HUES6 (cell line): ENCODE results near the gene CD4.

ENCODE experiments used
- H3K27ac ChIP-seq: 2 replicates; pipeline ENCODE4 v1.7.0; 2013; ENCODE audit warnings: low read depth, mild to moderate bottlenecking, low read length, inconsistent platforms
- H3K27me3 ChIP-seq: 2 replicates; pipeline ENCODE4 v1.6.1; 2013; ENCODE audit warnings: low read length; ENCODE audit not compliant: control insufficient read depth, insufficient read depth
- H3K36me3 ChIP-seq: 2 replicates; pipeline ENCODE4 v1.6.1; 2013; ENCODE audit warnings: low read length; ENCODE audit not compliant: control insufficient read depth, insufficient read depth
- H3K4me1 ChIP-seq: 2 replicates; pipeline ENCODE4 v1.6.1; 2013; ENCODE audit warnings: low read length; ENCODE audit not compliant: control insufficient read depth, insufficient read depth
- H3K4me3 ChIP-seq: 2 replicates; pipeline ENCODE4 v1.5.1; 2013; ENCODE audit warnings: low read depth, low read length
- H3K9ac ChIP-seq: one replicate; pipeline ENCODE4 v1.6.1; 2013; ENCODE audit warnings: mild to moderate bottlenecking, low read length
- H3K9me3 ChIP-seq: 2 replicates; pipeline ENCODE4 v1.6.1; 2013; ENCODE audit warnings: low read depth, low read length; ENCODE audit not compliant: control insufficient read depth, insufficient read depth

Gene CD4

DNA sequence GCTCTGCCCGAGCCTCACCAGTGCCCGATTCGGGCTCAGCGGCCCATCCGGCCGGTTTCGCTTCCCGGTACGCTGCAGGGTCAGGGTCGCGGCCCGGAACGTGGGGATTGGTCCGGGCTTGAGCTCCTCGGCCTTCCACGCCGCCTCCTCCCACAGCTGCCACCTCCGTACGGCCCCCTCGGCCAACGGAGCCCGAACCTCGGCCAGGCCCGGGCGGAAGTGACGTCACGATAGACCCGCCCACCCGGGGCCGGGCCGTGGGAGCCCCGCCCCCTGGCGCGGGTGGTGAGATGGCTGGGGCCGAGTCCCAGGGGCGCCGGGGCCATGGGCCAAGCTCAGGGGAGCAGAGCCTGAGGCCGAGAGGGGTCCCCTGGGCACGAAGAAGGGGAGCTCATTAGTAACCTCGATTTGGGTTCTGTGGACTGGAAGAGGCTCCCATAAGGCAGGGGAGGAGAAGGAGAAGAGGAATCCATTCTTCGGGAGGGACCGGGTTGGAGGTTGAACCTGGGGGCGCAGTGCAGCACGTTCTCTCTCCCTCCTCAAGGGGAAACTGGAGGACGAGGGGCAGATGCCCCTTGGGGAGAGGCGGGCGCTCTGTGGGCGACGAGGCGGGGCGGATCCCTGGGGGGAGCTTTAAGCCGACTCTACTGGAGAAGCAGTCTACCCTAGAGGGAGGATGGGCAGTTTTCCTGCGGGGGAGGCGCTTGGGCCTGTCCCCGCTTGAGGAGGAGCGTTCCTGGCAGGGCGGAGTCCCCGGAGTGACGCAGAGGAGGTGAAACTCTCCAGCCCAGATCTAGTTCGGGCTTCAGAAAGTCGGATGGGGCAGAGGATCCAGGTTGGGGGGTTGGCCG, 36.2 kb upstream of the CD4 start, which contains the start of gene MLF2:
Gene MLF2 (minus strand): TSS at position 221 of the 851 bp plus-strand sequence. CDS start 807 bp downstream, outside the sequence.
- Histone ChIP-seq H3K9ac (peak within 1 kb of the TSS; percentile 98), H3K4me3 (peak within 1 kb of the TSS; percentile 88), H3K9me3 (no peaks in the 10 kb centered on the region), H3K4me1 (peaks cover 15% of the 10 kb centered on the region), H3K36me3 (peaks cover 40% of the 10 kb centered on the region), H3K27me3 (no peaks in the 10 kb centered on the region), H3K27ac (peak within 1 kb of the TSS; percentile 94)

DNA sequence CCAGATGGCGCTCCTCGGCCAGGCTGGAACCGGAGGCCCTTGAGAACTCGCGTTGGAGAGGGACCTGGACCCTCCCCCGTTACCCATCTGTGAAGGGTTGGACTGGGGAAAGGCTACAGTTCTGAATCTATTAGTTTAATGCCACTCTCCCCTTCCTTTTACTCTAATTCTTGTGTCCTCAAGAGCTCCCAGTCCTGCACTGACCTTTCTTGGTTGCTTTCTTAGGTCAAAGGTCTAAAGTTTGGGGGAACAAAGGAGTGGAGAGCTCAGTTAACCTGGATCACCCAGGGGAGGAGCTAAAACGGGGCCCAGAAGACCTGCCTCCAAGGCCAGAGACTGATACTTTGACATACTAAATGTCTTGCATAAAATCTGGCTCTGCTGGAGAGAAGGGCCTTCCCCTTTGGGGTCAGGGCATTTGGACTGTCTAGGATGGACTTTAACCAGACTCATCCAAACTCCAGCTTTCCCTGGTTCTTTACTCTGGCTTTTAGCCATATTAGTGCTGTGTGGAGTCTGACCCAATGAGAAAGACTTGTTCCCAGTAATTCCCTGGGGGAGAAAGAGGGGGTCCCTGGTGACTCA, 35.5 kb upstream of the CD4 start:
- Histone ChIP-seq H3K9ac (peak overlapping the region; percentile 5), H3K4me1 (peaks cover 21% of the 10 kb centered on the region)

DNA sequence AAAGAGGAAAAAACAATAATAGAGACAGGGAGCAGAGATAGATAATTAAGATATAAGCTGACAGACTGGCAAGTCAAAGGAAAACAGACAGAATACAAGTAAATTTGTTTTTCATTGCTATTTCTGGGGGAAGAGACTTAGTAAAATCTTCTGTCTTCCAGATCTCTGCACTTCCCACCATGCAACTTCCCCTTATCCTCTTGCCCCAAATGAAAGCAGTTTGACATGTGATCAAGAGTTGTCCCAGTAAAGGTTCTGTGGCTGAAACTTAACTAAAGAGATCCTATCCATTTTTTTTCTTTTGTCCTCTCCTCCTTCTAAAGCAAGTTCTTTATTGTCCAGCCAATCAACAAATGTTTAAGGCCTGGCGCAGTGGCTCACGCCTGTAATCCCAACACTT, 34.9 kb upstream of the CD4 start:
- Histone ChIP-seq H3K27ac (no peak overlapping the region), H3K9ac (no peak overlapping the region), H3K9me3 (no peaks in the 10 kb centered on the region), H3K4me3 (no peak overlapping the region), H3K27me3 (no peaks in the 10 kb centered on the region), H3K36me3 (peaks cover 27% of the 10 kb centered on the region), H3K4me1 (peaks cover 22% of the 10 kb centered on the region)

More for the DNA sequence above, 35.5 kb upstream of the CD4 start:
- Histone ChIP-seq H3K27me3 (no peaks in the 10 kb centered on the region), H3K36me3 (peaks cover 32% of the 10 kb centered on the region), H3K4me3 (peak overlapping the region; percentile 88), H3K27ac (no peak overlapping the region), H3K9me3 (no peaks in the 10 kb centered on the region)

DNA sequence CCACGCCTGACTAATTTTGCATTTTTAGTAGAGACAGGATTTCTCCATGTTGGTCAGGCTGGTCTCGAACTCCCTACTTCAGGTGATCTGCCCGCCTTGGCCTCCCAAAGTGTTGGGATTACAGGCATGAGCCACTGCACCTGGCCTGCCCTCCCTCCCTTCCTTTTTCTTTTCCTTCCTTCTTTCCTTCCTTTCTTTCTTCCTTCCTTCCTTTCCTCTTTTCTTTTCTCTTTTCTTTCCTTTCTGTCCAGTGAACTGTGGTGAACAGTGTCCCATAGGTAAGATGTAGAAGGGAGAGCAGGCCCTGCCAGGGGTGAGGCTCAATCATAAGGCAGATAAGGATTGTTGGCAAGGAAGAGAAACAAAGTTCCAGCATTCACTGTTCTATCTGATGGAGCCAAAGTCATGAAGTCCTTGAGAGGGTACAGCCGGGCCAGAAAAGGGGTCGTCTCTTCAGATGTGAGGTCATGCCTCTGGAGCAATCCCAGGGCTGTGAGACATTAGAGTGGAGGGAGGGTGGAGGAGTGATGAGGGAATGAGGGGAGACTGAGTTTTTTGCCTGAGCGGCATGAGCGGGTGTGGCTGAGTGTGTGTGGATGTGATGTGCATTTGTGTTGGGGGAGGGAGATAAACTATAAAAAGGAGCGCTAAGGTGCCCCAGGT, 32.2 kb upstream of the CD4 start:
- Histone ChIP-seq H3K9me3 (no peaks in the 10 kb centered on the region), H3K27ac (no peak overlapping the region), H3K9ac (no peak overlapping the region)

DNA sequence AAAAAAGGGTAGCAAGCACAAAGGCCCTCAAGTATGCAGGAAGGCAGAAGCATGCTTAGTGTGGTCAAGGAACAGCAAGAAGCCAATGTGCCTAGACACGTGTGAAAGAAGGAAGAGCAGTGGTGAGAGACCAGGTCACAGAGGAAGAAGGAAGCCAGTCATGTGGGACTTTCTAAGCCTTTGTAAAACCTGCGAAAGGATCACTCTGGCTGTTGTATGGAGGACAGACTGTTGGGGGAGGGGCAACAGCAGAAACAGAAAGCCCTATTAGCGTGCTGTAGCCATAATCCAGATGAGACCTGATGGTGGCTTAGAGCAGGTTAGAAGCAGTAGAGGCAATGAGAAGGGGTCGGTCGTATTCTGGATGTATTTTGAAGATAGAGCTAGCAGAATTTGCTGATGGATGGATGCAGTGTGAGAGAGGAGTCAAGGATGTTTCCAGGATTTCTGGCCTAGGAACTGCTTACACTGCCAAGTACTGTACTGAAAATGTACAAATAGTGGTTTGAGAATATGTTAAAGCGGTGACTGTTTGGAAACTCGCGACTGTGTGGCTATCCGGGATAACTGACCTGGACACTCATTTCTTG, 30.7 kb upstream of the CD4 start:
- no peak overlapping the region for H3K27ac ChIP-seq
- H3K4me3 ChIP-seq = no peak overlapping the region
- H3K36me3 ChIP-seq = no peaks in the 10 kb centered on the region
- peaks cover 22% of the 10 kb centered on the region for H3K4me1 ChIP-seq
- no peaks in the 10 kb centered on the region for H3K9me3 ChIP-seq
- H3K27me3 ChIP-seq = no peaks in the 10 kb centered on the region
- H3K9ac ChIP-seq = no peak overlapping the region

More for the DNA sequence above, 32.2 kb upstream of the CD4 start:
- no peaks in the 10 kb centered on the region for H3K27me3 ChIP-seq
- H3K36me3 ChIP-seq = no peaks in the 10 kb centered on the region; the same call in 1 of the 2 replicates
- H3K4me1 ChIP-seq = peaks cover 17% of the 10 kb centered on the region
- no peak overlapping the region for H3K4me3 ChIP-seq

DNA sequence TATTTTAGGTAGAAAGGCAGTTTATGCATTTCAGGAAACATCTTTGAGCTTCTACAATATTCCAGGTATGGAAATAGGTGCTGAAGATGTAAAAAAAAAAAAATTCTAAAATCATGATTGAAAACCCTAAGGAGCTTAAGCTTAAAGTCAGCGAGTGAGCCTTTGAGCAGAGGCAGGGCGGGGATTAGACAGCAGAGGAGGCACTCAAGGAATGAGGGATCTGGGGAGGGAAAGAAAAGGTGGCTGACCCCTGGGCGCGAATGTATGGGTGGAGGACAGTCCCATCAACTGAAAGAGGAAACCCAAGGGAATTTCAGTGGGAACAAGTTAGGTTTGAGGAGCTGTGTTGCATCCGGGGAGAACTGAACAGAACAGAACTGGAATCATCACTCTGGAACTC, 29.6 kb upstream of the CD4 start:
- H3K36me3 ChIP-seq = no peaks in the 10 kb centered on the region

DNA sequence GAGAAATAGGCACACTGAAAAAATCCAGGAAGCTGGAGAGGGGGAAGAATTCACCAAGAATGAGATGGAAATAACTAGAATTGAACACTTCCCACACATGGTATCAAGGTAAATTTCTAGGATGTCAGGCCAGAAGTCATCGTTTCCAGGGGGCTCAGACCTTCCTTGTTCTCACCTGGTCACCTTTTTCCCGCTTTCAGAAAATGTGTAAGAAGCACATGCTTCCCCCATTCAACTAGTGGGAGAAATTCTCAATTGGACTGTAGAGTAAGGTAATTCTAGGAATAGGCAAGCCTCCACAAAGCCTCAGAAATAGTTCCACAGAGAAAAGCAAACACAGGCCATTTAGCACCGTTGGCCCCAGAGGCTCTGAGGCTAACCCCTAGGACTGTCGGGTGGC, 25.9 kb upstream of the CD4 start:
- Histone ChIP-seq H3K36me3 (no peaks in the 10 kb centered on the region), H3K4me3 (peak overlapping the region; percentile 17), H3K27ac (peak overlapping the region; percentile 77; the same call in 1 of the 2 replicates), H3K27me3 (no peaks in the 10 kb centered on the region), H3K9me3 (no peaks in the 10 kb centered on the region), H3K9ac (peak overlapping the region; percentile 53), H3K4me1 (peaks cover 28% of the 10 kb centered on the region)

More for the DNA sequence above, 29.6 kb upstream of the CD4 start:
- Histone ChIP-seq H3K4me3 (no peak overlapping the region), H3K27me3 (no peaks in the 10 kb centered on the region), H3K9me3 (no peaks in the 10 kb centered on the region), H3K27ac (no peak overlapping the region), H3K4me1 (peaks cover 18% of the 10 kb centered on the region; the same call in 1 of the 2 replicates), H3K9ac (no peak overlapping the region)

DNA sequence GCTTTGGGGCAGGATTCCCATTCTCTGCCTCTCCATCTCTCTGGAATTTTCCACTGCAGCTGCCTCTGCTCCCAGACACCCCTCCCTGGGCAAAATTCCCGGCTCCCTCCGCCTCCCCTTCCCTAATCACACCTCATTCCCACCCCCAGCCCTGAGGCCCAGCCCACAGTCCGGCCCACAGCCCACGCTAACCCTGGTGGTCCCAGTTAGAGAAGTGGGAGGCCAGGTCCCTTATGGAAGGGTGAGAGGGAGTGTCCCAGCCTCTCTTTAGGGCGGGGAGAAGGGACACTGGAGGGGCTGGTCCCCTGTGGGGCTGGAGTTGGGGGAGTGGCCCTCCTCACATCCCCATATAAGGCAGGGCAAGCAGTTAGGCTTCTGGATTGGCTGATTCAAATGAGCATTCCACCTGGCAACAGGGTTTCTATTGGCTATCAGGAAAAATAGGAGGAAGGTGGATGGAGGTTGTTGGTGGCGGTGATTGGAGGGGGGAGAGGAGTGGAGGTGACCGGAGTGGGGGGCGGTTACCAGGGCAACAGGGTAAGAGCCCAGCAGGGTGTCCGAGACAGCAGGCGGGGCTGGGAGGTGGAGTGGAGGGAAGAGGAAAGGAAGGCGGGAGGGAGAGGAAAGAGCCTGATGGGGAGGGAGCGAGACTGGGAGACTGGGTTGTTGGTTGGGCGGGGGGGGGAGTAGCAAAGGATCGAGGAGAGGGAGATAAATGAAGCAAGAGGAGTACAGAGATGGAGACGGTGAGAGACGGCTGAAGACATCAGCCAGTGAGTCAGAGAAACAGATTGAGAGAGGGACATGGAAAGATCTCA, 25.1 kb upstream of the CD4 start:
- Histone ChIP-seq H3K9ac (peak overlapping the region; percentile 53), H3K27ac (peak overlapping the region; percentile 77), H3K36me3 (0 out of 2 replicates have a peak, but pooled peaks cover under 1% of the 10 kb centered on the region), H3K4me3 (peak overlapping the region; percentile 79), H3K9me3 (no peaks in the 10 kb centered on the region), H3K27me3 (no peaks in the 10 kb centered on the region), H3K4me1 (peaks cover 30% of the 10 kb centered on the region)

DNA sequence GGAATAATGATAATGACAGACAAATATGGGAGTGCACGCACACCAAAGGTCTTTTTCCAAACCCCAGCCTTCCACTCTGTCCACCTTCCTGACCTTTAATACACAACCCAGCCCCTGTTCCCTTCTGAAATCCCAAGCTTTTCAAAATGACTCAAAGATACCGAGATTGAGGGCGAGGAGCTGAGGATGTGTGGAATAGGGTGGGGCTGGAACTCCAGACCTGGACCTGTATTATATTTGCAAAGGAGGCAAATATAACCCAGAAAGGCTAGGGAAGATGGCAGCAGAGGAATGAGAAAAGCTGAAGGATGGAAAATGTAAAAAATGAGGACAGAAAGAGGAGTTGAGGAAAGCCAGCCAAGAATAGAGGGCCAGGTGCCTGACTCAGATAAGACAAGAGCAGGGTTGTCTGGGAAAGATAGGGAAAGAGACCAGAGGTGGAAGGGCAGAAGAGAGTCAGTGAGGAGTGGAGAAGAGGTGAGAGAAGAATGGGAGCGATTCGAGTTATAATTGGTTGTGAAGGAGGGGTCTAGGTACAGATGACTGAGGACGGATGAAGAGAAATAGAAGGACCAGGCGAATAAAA, 24.2 kb upstream of the CD4 start:
- Histone ChIP-seq H3K36me3 (peaks cover 9% of the 10 kb centered on the region; the same call in 1 of the 2 replicates), H3K4me1 (peaks cover 34% of the 10 kb centered on the region), H3K27ac (no peak overlapping the region; the same call in 1 of the 2 replicates), H3K9me3 (no peaks in the 10 kb centered on the region), H3K27me3 (no peaks in the 10 kb centered on the region), H3K4me3 (peak overlapping the region; percentile 79), H3K9ac (peak overlapping the region; percentile 67)
